ENCODE data around the gene MPRIP.

Gene MPRIP

DNA sequence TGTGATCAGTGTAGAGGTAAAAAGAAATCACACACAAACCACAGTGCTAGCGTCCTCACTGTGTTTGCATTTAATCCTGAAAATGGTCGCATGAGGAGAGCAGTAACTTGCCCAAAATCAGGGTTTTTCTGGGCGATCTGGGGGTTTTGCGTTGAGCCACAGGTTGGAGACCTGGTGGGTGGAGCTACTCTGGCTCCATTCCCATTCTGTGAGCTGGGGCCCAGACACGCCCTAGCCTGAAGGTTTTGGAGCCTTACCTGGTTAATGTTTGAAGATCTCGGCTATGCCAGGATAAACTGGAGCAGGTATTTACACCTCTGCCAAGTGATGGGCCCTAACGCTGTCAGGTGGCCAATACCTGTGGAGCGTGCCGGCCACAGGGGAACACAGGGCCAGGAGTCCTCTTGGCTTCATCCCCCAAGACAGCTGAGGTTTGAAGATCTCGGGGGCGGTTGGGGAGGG lies 48.4 kb downstream of the MPRIP start:
- no peak for DNase-seq

DNA sequence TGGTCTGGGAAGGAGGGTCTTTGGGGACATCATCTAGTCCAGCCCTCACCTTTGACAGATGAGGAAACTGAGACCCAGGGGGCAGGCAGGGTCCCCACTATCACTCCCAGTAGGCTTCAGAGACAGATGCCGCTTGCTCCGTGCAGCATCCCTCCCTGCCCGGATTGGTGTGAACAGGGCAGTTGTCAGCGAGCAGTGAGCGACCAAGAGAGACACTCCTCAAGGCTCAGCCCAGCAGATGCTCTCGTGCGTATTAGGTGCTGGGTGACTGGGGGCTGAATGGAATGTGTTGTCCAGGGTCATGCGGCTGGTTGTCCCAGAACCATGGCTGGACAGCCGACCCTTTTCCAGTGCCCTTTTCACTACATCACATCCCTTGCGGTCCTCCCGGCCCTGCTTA lies 49.0 kb downstream of the MPRIP start:
- no peak for DNase-seq

DNA sequence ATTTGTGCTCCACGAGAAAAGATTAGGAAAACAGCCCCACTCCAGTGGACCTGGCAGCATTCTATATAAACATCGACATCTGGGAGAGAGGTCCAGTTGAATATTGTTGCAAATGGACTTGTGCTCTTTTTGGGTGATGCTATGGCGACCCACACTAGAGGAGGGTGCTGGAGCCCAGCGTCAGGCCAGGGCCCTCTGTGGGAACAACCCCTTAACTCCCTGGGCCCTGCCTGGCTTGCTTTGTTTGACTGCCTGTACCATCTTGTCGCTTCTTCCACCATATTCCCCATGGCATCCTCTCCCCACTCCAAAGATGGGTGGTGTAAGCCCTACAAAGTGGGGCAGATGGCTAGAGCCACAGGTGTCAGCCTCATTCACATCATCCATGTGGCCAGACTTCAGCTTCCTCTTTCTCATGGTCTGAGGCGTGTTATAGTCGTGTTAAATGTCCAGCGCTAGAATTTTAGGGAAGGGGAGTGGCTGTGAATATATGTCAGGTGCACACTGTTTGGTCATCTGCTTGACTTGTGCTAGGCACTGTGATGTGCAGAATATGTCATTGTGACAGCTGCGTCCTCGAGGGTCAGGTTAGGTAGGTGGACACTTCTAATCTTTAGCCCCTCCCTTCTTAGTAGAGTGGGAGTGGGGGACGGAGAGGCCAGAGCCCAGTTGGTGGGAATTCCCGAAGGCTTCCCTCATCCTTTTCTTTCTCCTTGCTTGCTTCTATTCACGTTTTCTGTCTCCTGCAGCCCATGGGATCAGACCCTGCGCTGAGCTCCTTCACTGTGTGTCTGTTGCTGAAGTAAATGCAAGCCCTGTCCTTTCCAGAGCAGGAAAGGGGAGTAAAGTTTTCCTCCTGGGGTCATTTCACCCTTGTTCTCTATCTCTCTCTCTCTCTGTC lies 49.8 kb downstream of the MPRIP start:
- DNase-seq = no peak

DNA sequence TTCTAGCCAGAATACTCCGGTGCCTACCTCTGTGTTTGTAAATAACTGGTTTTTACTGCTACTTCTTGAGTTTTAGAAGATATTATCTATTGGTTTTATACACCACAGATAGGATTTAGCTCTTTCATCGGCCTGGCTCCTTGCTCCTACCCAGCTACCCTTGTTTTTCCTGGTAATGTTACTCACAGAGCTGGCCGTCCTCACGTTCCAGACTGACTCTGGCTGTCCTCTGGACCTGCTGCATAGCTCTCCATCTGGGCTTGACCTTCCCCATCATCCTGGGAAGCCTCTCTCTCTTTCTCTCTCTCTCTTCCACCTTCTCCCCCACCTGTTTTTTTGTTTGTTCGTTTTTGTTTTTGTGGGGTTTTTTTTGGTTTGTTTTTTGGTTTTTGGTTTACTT lies 51.5 kb downstream of the MPRIP start:
- DNase-seq = no peak

DNA sequence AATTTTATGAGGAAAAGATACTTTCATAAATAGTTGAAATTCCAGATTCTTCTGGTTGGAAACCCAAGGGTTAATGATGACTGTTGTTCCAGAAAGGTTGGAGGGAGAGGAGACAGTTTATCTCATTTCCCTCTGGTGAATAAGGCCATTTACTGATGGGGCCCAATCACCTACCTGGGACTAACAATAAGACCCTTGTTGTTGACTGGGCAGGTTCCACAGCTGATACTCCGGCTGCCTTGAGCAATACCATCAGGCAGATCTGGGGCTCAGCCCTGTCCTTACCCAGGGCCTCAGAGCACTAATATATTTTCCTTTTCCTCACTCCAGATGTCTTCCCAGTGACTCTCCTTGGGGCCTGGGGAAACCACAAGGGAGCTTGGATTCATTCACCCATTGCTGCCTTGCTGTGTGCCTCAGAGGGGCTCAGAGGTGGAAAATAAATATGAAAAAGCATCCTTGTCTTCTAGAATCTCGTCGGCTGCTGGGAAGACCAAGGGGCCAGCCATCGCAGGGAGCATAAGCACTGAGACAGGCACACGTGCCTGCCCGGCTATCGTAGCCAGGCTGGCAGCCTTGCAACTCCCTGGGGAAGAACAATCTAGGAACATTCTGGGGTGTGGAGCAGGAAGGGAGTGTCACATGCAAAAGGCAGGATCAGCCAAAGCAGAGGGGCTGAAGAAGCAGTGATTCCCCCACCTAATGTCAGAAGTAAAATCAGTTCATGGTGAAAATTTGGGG lies 54.4 kb downstream of the MPRIP start:
- no peak for DNase-seq

DNA sequence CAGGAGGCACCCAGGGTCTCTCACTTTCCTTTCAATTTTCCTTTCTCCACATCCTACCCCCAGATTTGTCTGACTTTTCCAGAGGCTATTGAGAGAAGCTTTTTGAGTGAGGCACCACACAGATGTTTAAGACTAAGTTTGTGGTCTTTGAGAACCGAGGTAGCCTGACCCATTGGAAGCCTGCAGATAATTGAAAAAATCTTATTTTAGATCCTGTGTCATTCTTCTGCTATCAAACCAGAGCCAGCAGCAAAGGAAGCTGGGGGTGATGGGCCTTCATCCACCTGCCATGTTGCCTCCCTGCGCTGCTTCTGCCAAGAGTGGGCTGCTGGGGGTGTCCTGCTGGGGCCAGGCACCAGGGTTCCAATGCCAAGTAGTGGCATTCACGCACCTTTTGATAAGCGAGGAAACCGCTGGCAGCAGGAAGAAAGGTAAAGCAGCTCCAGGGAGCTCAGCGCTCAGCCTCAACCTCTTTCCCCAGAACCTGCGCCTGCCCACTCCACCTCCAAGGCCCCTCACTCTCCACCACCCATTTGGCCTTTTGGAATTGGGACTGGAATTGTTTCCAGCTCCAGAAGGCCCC lies 55.6 kb downstream of the MPRIP start:
- no peak for DNase-seq

DNA sequence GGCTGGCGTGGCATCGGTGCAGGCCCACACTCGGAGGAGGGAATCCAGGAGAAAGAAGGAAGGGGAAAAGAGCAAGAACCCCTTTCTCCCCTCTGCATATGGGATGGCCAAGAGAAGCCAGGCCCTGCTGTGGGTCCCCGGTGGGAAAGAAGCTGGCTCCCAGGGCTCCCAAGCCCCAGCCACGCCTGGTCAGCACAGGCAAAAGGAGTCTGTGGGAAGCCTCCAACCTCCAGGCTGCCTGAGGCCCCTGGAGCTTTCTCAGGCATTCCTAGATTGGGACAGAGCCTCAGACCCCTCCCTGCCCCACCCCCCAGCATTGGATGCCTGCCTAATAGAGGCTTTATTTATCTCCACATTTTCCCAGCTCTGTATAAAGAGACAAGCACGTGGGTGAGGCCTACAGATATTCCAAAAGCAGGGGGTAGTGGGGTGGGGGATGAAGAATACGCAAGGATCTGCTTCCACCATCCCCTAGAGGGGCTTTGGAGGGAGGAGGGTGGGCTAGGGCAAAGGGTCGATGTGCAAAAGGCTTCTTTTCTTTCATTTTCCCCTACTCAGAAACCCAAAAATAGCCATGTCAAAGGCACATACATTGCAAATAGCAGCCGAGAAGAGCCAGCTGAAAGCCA lies 56.4 kb downstream of the MPRIP start:
- DNase-seq = no peak

DNA sequence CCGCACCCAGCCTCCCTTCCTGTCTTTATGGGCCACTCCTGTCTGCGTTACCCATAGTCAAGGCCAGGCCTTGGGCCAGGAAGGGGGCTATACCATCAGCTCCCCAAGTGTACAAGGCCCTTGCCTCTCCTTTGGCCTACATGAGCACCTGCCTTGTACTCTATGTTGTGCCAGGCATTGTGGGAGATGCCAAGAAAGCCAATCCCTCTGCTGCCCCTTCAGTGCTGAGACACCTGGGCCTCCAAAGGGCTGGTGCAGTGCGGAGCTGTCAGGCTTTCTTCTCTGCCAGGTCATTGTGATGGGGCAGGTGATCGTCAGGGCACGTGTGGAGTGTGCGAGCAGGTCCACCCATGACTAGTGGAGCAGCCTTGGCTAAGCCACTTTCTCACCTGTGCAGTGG lies 59.9 kb downstream of the MPRIP start:
- no peak for DNase-seq

DNA sequence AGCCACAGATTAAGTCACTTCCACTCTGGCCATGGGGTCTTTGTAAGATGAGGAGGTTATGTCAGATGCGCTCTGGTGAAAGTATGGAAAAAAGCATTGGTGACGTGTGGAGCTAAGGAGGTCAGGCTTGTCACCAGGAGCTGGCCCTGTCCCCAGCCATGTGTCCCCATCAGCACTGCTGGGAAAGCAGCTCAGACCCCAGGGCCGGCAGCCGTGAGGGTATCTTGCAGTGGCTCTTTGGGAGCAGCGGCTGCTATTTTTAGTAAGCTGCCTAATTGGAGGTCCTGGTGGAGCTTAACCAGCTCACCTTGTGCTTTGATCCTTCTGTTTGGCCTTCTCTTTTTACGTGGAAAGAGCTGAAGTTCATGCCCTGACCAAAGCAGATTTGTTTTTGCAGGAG lies 60.9 kb downstream of the MPRIP start:
- no peak for DNase-seq

DNA sequence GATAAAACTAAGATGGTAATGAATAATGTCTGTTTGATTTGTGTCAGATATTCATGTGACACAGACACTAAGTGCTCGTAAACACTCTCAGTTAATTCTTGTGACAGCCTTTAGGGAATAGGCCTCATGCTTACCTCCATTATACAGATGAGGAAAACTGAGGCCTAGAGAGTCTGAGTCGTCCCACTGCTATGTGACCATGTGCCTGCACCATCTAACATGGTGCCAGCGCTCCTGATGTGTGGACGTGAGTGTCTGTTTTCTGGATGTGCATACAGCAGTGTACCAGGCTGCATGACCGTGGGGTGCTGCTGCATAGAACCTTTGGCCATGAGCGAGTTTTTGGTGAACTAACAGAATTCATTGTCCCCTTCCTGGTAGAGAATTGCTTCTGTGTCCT lies 61.8 kb downstream of the MPRIP start:
- DNase-seq = no peak

DNA sequence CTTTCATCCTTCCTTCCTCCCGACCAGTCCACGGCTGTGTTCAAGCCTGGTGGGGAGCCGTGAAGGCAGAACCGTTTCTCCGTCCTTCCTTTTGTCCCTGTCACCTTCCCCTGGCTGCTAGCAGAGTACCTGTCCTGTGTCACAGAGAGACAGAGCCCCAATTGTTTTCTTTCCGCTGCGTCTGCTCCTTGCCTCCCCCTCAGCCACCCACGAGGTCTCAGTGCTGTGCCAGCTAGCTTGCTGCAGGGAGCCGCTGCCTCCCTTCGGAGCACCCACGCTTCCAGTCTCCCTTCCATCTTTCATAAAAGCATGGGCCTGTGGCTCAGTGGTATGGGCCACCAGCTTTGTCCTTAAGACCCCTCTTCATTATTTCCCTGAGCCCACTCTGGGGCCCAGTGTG lies 62.2 kb downstream of the MPRIP start:
- no peak for DNase-seq

DNA sequence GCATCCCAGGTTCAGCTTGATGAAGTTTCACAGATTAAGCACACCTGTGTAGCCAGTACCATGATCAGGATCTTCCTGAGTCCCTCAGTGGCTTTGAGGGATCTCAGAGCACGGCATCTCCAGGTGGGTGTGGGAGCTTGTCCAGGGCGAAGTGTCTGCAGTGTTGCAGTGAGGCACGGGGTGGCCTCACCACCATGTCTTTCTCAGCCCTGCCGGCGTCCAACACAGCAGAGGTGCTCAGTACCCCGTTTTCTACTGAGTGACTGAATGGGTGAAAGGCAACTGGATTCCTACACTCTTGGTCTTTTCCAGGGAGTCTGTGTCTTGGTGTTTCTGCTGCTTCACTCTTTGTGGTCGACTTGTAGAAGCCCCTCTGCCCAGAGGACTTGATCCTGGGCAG lies 63.7 kb downstream of the MPRIP start:
- DNase-seq = no peak

DNA sequence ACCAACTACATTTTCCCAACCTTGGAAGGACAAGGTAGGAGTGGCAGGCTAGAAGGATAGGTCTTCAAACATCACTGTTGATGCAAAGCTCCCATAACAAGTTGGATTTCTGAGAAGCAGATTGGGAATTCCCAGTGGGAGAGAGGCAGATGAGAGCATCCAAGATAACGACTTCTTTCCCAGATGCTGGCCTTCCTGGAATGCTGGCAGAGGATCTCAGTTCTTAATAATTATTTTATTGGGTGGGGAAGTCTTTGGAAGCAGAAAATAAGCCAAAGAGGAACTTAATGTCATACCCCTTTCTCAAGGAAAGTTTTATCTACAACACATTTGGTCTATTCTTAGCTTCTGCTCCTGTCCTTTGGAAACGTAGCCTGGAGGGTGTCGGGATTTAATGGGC lies 64.5 kb downstream of the MPRIP start:
- no peak for DNase-seq

DNA sequence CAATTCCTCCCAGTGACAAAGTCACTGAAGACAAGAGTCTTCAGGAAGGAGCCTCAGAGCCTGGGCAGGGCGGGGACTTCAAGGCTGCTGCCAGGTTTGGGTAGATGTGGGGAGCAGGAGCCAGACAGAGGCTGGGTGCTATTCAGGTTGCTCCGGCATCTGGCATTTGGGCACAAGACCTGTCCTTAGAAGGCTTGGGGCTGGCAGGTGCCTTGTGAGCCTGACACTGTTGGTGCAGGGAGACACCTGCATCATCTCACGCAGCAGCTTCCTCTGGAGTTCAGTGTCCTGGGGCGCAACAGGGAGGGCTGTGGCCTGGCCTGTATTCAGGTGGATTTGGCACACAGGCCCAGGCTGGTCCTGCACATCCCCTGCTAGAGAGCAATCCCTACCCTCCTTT lies 65.0 kb downstream of the MPRIP start:
- DNase-seq = no peak

DNA sequence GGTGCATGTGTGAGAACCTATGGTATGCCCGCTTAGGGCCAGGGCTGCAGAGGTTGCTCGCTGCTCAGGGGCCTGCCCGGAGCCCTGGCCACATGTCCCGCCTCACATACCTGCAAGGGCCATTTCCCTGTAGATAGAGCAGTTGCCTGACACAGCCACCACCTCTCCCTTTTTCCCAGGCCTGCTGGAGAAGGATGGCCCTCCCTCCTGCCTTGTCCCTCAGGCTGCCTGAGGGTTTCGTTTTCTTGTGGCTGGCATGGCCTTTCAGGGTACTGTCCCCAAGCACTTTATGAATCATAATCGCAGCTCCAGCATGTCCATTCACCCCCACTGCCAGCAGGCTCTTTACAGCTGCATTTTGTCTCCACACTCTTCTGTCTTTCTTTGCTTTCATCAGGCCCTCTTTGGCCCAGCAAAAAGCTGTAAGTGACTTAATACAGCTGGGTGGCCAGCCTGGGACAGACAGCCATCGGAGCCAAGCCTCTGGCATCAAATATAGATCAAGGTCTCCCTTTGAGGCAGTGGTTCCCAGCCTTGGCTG lies 65.7 kb downstream of the MPRIP start:
- DNase-seq = no peak

DNA sequence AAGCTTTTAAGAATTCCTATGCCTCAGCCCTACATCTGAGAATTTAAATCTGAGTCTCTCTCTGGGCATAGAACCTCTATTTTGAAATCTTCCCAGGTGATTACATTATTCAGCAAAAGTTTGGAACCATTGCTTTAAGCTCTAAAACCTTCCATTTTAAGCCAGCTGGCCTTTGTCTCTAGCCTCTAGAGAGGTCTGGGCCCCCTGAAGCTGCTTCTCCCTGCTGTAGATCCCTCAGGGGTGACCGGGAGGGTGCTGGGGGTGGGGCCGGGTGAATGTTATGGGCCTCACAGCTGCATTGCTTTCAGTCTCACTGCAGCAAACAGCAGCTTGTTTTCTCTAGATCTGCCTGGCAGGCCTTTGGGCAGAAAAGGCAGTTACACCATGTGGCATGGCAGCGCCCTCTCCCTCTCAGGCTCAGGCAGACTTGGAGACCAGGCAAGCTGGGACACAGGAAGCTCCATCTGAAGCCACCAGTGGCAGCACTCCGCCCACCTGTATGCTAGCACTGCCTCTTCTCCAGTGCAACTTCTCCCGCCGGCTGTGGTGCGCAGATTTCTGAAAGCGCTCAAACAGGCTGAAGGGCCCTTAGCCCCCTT lies 66.3 kb downstream of the MPRIP start:
- no peak for DNase-seq

DNA sequence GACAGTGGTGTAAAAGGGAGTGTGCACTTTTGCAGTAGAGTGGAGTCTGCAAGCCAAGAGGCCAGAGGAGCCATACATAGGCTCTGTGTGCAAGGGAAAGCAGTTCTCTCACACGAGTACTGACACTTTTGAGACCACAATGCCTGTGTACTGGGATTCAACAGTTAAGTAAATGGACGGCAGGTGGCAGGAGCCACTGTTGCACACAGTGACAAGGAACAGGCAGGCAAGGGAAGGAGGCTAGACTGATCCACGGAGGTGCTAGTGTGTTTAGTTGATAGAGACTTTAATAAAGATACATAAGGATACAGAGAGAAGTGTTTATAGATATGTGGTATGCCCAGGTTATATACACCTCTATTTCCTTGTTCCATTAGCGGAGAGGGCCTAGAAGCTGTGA lies 67.0 kb downstream of the MPRIP start:
- no peak for DNase-seq

DNA sequence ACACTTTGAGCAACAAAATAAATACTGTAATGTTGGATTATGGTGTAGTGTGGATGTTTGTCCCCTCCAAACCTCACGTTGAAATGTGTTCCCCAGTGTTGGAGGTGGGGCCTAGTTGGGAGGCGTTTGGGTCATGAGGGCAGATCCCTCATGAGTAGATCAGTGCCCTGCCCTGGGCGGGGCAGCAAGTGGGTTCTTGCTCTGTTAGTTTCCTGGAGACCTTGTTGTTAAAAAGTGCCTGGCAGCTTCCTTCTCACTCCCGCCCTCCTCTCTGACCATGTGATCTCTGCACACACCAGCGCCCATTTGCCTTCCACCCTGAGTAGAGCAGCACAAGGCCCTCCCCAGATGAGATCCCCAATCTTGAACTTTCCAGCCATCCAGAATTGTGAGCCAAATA lies 67.7 kb downstream of the MPRIP start:
- no peak for DNase-seq

DNA sequence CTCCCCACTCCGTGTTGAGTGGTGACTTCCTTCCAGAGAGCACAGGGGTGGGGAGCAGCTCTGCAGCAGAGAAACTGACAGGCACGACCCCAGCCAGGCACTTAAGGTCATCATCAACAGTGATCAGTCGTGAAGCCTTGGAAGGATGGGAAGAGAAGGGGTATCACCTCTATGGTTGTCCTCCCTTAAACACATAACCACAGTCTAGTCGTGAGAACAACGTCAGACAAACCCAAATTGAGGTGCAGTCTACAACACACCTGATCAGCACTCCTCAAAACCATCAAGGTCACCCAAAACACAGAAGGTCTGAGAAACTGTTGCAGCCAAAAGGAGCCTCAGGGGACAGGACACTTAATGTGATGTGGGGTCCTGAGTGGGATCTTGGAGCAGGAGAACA lies 68.3 kb downstream of the MPRIP start:
- DNase-seq = no peak

DNA sequence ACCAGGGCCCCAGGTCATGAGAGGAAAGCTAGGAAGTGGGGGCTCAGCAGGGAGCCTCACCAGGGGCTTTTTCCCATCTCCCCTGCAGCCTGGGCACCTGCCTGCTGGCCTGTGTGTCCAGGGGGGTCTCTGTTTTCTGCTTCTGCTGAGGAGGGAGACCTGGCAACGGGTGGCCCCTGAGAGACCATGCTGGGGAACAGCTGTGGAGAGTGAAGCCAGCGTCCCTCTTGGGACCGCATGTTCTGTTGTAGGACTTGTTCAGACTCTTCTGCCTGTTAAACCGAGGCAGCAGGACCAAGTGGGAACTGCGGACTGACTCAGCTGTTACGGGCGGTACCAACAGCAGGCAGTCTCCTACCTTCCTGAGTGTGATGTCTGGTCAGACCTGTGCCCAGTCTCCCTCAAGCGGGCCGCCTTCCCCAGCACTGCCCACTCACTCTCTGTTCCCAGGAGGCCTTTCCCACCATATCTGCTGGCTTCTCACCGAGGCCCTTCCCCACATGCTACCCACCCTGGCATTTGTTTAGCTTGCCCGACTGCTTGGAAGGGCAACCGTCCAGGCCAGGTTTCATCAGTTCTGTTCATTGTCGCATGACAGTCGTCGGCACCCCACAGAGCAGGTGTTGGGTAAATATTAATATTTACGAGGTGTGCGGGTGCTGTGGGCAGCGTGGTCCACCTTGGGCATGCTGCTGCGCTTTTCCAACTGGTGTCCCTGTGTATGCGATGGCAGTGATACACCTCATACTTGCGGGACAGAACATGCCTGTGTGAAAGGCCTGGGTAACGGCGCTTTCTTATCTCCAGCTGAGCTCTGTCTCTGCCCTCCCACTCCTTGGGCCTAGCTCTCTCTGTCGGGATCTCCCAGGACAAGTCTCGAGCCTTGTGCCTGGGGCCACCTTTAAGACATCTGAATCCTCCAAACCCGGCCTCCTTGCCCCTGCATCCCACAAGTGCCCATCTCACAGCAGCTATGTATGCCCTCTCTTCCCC lies 69.4 kb downstream of the MPRIP start:
- DNase-seq = no peak

DNA sequence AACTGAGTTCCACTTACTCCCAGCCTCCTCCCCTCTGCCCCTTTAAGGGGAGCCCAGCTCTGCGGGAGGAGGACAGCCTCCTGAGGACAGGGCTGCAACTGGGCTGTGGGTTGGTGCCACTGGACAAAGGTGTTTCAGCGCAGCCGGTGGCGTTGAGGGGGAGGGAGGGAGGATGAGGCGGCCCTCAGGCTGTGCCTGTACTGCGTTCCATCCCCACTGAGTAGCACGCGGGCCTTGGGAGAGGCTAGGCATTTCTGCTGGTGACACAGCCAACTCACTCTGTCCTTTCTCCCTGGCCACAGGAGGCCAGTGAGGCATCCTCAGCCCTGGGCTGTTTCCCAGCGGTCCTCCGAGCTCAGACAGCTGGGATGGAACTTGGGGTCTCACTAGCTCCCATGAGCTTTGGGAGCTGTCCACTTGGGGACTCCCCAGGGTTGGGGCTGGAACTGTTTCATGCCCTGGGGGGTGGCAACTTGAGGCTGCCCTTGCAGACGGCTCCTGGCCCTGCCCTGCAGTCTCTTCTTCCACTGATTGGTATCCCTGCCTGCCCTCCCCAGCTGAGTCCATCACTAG lies 70.5 kb downstream of the MPRIP start:
- DNase-seq = no peak

All from T1000 (cell line).